Measurements from ENCODE around the gene LRRC10B.
"Not testable (repeated sequence)": the region's sequence is repeated elsewhere in the genome, so short reads cannot be mapped to it uniquely, and the experiment has no call there.

Gene LRRC10B

DNA sequence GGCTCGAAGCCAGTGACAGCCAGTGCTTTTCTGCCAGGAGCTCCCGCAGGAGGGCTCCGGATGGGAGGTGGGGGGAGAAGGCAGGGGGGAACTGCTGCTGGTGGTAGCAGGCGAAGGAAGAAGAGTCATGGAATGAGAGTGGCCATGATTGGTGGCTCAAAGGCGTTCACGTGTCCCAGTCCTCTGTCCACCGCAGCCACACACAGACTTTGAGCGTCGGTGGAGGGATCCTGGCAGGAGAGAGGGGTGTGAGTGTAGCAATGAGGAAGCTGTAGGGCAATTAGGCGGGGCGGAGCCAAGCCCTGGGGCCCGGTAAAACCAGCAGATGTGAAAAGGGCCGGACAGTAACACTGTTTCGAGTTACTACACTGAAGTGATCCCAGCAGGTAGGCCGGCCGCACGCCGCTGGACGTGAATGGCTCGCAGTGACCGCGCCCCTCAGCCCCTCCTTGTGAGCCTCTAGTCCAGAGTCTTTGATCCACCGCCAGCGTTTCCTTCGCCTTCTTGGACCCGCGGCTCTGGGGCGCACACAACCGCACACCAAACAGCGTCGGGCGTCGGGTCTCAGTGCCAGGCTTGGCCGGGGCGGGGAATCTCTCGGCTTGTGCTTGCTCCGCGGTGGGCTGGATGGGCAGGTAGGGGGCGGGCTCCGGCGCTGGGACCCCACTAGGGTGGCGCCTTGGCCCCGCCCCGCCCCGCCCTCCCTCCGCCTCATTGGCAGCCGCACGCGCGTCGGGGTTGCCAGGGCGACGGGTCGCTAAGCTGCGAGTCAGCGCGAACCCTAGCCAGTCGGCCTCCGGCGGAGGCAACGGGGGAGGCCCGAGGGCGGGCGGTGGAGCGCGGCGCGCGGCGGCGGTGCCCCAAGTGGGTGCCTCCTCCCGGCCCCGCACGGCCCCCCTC lies at the start of gene LRRC10B:
Gene LRRC10B, plus strand, starts transcription at position 788 of the 900 bp plus-strand sequence. CDS start 250 bp downstream, outside the sequence.
- TF ChIP-seq, protein P1, sequence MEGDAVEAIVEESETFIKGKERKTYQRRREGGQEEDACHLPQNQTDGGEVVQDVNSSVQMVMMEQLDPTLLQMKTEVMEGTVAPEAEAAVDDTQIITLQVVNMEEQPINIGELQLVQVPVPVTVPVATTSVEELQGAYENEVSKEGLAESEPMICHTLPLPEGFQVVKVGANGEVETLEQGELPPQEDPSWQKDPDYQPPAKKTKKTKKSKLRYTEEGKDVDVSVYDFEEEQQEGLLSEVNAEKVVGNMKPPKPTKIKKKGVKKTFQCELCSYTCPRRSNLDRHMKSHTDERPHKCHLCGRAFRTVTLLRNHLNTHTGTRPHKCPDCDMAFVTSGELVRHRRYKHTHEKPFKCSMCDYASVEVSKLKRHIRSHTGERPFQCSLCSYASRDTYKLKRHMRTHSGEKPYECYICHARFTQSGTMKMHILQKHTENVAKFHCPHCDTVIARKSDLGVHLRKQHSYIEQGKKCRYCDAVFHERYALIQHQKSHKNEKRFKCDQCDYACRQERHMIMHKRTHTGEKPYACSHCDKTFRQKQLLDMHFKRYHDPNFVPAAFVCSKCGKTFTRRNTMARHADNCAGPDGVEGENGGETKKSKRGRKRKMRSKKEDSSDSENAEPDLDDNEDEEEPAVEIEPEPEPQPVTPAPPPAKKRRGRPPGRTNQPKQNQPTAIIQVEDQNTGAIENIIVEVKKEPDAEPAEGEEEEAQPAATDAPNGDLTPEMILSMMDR (conservative IDR thresholded peaks at IDR 0.05; ENCODE audit: low read depth, low read length) = no peak
- Histone ChIP-seq H3K36me3 (ENCODE audit: insufficient read depth) (no peaks in the 10 kb centered on the region), H3K4me1 (ENCODE audit: low read depth, poor library complexity, severe bottlenecking) (peaks cover 7% of the 10 kb centered on the region), H3K4me3 (IDR thresholded peaks at IDR 0.05; ENCODE audit: insufficient read depth, low read depth, low read length) (no peak within 1 kb of the TSS), H4K20me1 (ENCODE audit: insufficient read depth) (no peaks in the 10 kb centered on the region), H3K27me3 (ENCODE audit: insufficient read depth, low read depth) (peaks cover 60% of the 10 kb centered on the region; the same call in 1 of the 2 replicates), H3K79me2 (ENCODE audit: insufficient read depth, low read depth) (no peaks in the 10 kb centered on the region), H3K4me2 (no peak within 1 kb of the TSS), H3K27ac (no peak within 1 kb of the TSS), H3K9ac (no peak within 1 kb of the TSS), H2AFZ (ENCODE audit: low read depth) (no peak within 1 kb of the TSS)

DNA sequence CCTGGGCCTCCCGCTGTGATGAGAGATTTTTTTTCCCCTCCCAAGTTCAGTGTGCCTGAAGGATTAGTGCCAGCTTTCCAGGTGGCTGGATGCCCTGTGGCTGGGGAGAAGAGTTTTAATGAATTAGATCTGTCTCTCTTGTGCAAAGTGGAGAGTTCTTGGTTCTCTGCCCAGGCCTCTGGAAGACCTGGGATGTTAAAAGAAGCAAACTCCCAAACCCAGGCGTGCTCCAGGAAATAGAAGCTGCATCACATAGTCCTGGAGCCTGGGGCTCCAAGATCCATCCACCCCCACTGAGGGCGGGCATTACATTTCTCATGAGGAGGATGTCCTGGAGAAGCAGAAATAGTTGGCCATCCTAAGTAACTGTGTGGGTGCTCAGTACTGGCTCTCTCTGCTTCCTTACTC lies 48.1 kb upstream of the LRRC10B start:
- H4K20me1 ChIP-seq (ENCODE audit: insufficient read depth) = no peaks in the 10 kb centered on the region
- TF ChIP-seq, protein P1 (conservative IDR thresholded peaks at IDR 0.05; ENCODE audit: low read depth, low read length) = no peak
- no peaks in the 10 kb centered on the region for H3K27me3 ChIP-seq (ENCODE audit: insufficient read depth, low read depth)
- no peaks in the 10 kb centered on the region for H3K4me1 ChIP-seq (ENCODE audit: low read depth, poor library complexity, severe bottlenecking)
- no peak overlapping the region for H3K4me2 ChIP-seq
- no peak overlapping the region for H3K4me3 ChIP-seq (IDR thresholded peaks at IDR 0.05; ENCODE audit: insufficient read depth, low read depth, low read length)
- H3K27ac ChIP-seq = no peak overlapping the region
- no peaks in the 10 kb centered on the region for H3K36me3 ChIP-seq (ENCODE audit: insufficient read depth)
- H2AFZ ChIP-seq (ENCODE audit: low read depth) = no peak overlapping the region
- no peaks in the 10 kb centered on the region for H3K79me2 ChIP-seq (ENCODE audit: insufficient read depth, low read depth)
- no peak overlapping the region for H3K9ac ChIP-seq

DNA sequence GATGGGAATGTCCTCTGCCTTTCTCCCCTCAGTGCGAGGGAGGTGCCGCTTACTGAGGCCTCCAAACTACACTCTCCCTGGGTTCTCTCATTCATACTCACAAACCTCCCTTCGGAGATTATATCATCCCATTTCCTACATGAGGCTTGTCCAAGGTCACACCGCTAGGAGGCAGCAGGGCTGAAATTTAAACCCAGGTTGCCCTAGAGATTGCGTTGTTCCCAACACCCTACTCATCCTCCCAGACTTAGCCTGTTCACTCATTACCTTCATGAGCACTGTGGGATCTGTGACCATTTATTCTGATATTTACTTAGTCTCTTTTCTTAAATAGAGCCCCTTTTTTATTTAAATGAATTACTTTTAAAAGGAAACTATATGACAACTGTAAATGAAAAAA lies 47.6 kb upstream of the LRRC10B start:
- no peak overlapping the region for H3K4me3 ChIP-seq (IDR thresholded peaks at IDR 0.05; ENCODE audit: insufficient read depth, low read depth, low read length)
- no peak overlapping the region for H2AFZ ChIP-seq (ENCODE audit: low read depth)
- H4K20me1 ChIP-seq (ENCODE audit: insufficient read depth) = no peaks in the 10 kb centered on the region
- no peak overlapping the region for H3K27ac ChIP-seq
- H3K36me3 ChIP-seq (ENCODE audit: insufficient read depth) = no peaks in the 10 kb centered on the region
- H3K27me3 ChIP-seq (ENCODE audit: insufficient read depth, low read depth) = no peaks in the 10 kb centered on the region
- no peaks in the 10 kb centered on the region for H3K79me2 ChIP-seq (ENCODE audit: insufficient read depth, low read depth)
- no peaks in the 10 kb centered on the region for H3K4me1 ChIP-seq (ENCODE audit: low read depth, poor library complexity, severe bottlenecking)
- no peak overlapping the region for H3K9ac ChIP-seq
- TF ChIP-seq, protein P1 (conservative IDR thresholded peaks at IDR 0.05; ENCODE audit: low read depth, low read length) = no peak
- no peak overlapping the region for H3K4me2 ChIP-seq

DNA sequence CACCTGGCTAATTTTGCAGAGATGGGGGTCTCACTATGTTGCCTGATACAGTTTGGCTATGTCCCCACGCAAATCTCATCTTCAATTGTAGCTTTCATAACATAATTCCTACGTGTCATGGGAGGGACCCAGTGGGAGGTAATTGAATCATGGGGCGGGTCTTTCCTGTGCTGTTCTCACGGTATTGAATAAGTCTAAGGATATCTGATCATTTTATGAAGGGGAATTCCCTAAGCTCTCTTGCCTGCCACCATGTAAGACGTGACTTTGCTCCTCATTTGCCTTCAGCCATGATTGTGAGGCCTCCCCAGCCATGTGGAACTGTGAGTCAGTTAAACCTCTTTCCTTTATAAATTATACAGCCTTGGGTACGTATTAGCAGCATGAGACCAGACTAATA lies 40.9 kb upstream of the LRRC10B start:
- H3K36me3 ChIP-seq (ENCODE audit: insufficient read depth); H4K20me1 ChIP-seq (ENCODE audit: insufficient read depth); H3K27me3 ChIP-seq (ENCODE audit: insufficient read depth, low read depth); H3K4me2 ChIP-seq; H3K4me3 ChIP-seq (IDR thresholded peaks at IDR 0.05; ENCODE audit: insufficient read depth, low read depth, low read length); H3K79me2 ChIP-seq (ENCODE audit: insufficient read depth, low read depth); H3K4me1 ChIP-seq (ENCODE audit: low read depth, poor library complexity, severe bottlenecking); H3K9ac ChIP-seq; H2AFZ ChIP-seq (ENCODE audit: low read depth); H3K27ac ChIP-seq: not testable (repeated sequence)

DNA sequence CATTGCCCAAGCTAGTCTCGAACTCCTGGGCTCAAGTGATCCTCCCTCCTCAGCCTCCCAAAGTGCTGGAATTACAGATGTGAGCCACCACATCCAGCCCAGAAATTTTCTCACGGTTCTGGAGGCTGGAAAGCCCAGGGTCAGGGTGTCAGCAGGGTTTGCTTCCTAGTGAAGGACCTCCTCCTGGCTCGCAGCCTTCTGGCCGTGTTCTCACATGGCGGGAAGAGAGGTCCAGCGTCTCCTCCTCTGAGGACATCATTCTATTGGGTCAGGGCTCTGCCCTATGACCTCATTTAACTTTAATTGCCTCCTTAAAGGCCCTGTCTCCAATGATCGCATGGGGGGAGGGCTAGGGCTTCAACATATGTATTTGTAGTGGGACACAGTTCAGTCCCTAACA lies 40.5 kb upstream of the LRRC10B start:
- Histone ChIP-seq H2AFZ (ENCODE audit: low read depth) (no peak overlapping the region), H4K20me1 (ENCODE audit: insufficient read depth) (0 out of 2 replicates have a peak, but pooled peaks cover 3% of the 10 kb centered on the region), H3K4me3 (IDR thresholded peaks at IDR 0.05; ENCODE audit: insufficient read depth, low read depth, low read length) (no peak overlapping the region), H3K27me3 (ENCODE audit: insufficient read depth, low read depth) (no peaks in the 10 kb centered on the region), H3K27ac (no peak overlapping the region), H3K4me2 (no peak overlapping the region), H3K4me1 (ENCODE audit: low read depth, poor library complexity, severe bottlenecking) (no peaks in the 10 kb centered on the region), H3K36me3 (ENCODE audit: insufficient read depth) (no peaks in the 10 kb centered on the region), H3K79me2 (ENCODE audit: insufficient read depth, low read depth) (no peaks in the 10 kb centered on the region), H3K9ac (no peak overlapping the region)
- TF ChIP-seq, protein P1 (conservative IDR thresholded peaks at IDR 0.05; ENCODE audit: low read depth, low read length) = no peak
